ENCODE data around the gene DGCR2. TPM values are rescaled to one million over a fixed set of nuclear protein-coding genes. Genes with fewer than 3 reads are reported as not detected.
"Not testable (repeated sequence)": the region's sequence is repeated elsewhere in the genome, so short reads cannot be mapped to it uniquely, and the experiment has no call there.

Gene DGCR2
- total RNA-seq, 4 donors from 2014 or later: 42.5 to 75.2 (median 50.8) TPM

DNA sequence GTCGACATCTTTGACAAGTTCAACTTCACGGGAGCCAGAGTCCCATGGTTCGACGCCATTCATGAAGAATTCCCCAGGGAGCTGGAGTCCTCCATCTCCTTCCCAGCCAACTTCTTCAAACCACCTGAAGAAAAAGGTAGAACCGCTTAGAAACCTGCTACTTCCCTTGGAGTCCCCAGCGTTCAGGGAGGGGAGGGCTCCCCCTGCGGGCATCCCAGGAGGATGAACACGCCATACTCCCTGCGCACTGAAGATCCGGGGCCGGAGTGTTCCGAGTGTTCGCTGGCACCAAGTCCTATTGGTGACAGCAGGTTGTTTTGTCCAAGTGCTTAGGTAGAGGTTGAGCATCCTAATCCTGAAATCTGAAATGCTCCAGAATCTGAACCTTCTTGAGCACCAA is 134.4 kb downstream of the DGCR2 start:
- Histone ChIP-seq H3K27me3 (peaks cover 0 to 83% (median 1%) of the 10 kb centered on the region in 4 donors), H3K9me3 (no peaks in the 10 kb centered on the region), H3K4me3 (no peak overlapping the region), H3K4me1 (no peaks in the 10 kb centered on the region), H3K36me3 (no peaks in the 10 kb centered on the region), H3K27ac (no peak overlapping the region)
- no peak for TF ChIP-seq POLR2A (IDR thresholded peaks at IDR 0.05)
- TF ChIP-seq, protein P1, sequence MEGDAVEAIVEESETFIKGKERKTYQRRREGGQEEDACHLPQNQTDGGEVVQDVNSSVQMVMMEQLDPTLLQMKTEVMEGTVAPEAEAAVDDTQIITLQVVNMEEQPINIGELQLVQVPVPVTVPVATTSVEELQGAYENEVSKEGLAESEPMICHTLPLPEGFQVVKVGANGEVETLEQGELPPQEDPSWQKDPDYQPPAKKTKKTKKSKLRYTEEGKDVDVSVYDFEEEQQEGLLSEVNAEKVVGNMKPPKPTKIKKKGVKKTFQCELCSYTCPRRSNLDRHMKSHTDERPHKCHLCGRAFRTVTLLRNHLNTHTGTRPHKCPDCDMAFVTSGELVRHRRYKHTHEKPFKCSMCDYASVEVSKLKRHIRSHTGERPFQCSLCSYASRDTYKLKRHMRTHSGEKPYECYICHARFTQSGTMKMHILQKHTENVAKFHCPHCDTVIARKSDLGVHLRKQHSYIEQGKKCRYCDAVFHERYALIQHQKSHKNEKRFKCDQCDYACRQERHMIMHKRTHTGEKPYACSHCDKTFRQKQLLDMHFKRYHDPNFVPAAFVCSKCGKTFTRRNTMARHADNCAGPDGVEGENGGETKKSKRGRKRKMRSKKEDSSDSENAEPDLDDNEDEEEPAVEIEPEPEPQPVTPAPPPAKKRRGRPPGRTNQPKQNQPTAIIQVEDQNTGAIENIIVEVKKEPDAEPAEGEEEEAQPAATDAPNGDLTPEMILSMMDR (IDR thresholded peaks at IDR 0.05): peak in 1 of 6 experiments; percentile 8
- intact Hi-C loops (cut with DNase I): no loop called here
- DNase-seq: no peak
- WGBS, 2 donors: 25 to 35% methylated on average over 13 of the region's 13 CpGs

DNA sequence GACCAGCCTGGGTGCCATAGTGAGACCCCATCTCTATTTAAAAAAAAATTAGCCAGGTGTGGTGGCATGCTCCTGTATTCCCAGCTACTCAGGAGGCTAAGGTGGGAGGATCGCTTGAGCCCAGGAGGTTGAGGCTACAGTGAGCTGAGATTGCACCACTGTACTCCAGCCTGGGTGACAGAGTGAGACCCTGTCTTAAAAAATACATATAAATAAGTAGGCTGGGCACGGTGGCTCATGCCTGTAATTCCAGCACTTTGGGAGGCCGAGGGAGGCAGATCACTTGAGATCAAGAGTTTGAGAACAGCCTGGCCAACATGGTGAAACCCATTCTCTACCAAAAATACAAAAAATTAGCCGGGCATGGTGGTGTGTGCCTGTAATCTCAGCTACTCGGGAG is 135.1 kb downstream of the DGCR2 start:
- intact Hi-C loops (cut with DNase I); H3K9me3 ChIP-seq; H3K4me3 ChIP-seq; DNase-seq; H3K4me1 ChIP-seq; H3K27ac ChIP-seq; H3K36me3 ChIP-seq: not testable (repeated sequence)
- WGBS, 2 donors: 57 to 66% methylated on average over 4 to 5 of the region's 5 CpGs
- H3K27me3 ChIP-seq: peaks cover 0 to 78% (median 1%) of the 10 kb centered on the region in 4 donors

Small RNA genes within 50 kb of the gene (small RNA-seq; reads per million reads assigned to genes)
- gene RF00019: 0 reads per million in 4 donors

Other genes with a start within 250 kb of the DGCR2 start
- gene DGCR6, start 216.1 kb downstream of the DGCR2 start, total RNA-seq: 1 to 10 TPM in 2 of 4 donors, under 1 TPM in 2; 0.67 to 3.1 (median 0.96) TPM
- gene PRODH, start 186.1 kb downstream of the DGCR2 start, total RNA-seq: 10 to 100 TPM in 1 of 4 donors, 1 to 10 TPM in 3; 3.0 to 14.7 (median 8.0) TPM
- gene TSSK2, start 8.9 kb upstream of the DGCR2 start, total RNA-seq: under 1 TPM in 1 of 4 donors, not detected in 3; 0.18 TPM
- 10 to 100 TPM in 2 of 4 donors, 1 to 10 TPM in 2; 7.8 to 12.4 (median 10.4) TPM for gene ESS2, start 22.2 kb upstream of the DGCR2 start, total RNA-seq
- gene GSC2, start 27.9 kb upstream of the DGCR2 start, total RNA-seq: not detected
- gene SLC25A1, start 56.3 kb upstream of the DGCR2 start, total RNA-seq: 10 to 100 TPM; 49.2 to 68.0 (median 57.3) TPM
- 1 to 10 TPM; 3.0 to 7.7 (median 5.1) TPM for gene CLTCL1, start 169.3 kb upstream of the DGCR2 start, total RNA-seq

Measured in esophagus squamous epithelium (tissue), 5 donors.